Right lung (tissue), 10 donors: ENCODE data around the gene HYLS1. TPM values are rescaled to one million over a fixed set of nuclear protein-coding genes. Genes with fewer than 3 reads are reported as not detected.
"Not testable (repeated sequence)": the region's sequence is repeated elsewhere in the genome, so short reads cannot be mapped to it uniquely, and the experiment has no call there.

ENCODE experiments used
- DNase-seq, 2 donors: peaks; one replicate each; pipeline ENCODE4 v3.0.0-alpha.2; 2013
- long read RNA-seq, 8 donors: transcript quantifications; one replicate each; lab custom pipeline, GENCODE V29; 2026
- polyA plus RNA-seq, 5 donors: library from polyadenylated mRNA; unstranded; fragments of 120-200 nt; gene quantifications; one replicate each; pipeline versions ENCODE4 v1.2.1 to v1.2.3, GENCODE V29; 2013; ENCODE audit warnings: inconsistent platforms in 1 of 5, low replicate concordance in 1 of 5; ENCODE audit not compliant: insufficient read length in 5 of 5, insufficient read depth in 1 of 5

Gene HYLS1
- 10 to 100 TPM in 4 of 5 donors, 1 to 10 TPM in 1; 8.8 to 17.9 (median 10.7) TPM for polyA plus RNA-seq
- long read RNA-seq, donor 1, transcript HYLS1-202 (3 exons, 2,061 nt) = major isoform, 5 of 12 reads
- long read RNA-seq, donor 1, partial matches to known transcripts = 7 of 12 reads
- long read RNA-seq, donor 1, other reads (novel, unspliced or antisense) = 0 of 12 reads
- long read RNA-seq, donor 2, partial matches to known transcripts = 0 of 2 reads
- long read RNA-seq, donor 2, other reads (novel, unspliced or antisense) = 0 of 2 reads
- long read RNA-seq, donor 3, partial matches to known transcripts = 6 of 18 reads
- long read RNA-seq, donor 3, other reads (novel, unspliced or antisense) = 11 of 18 reads
- long read RNA-seq, donor 4, partial matches to known transcripts = 0 of 1 reads
- long read RNA-seq, donor 4, other reads (novel, unspliced or antisense) = 0 of 1 reads
- long read RNA-seq, donor 5, transcript HYLS1-202 (3 exons, 2,061 nt) = major isoform, 9 of 43 reads
- long read RNA-seq, donor 5, partial matches to known transcripts = 34 of 43 reads
- long read RNA-seq, donor 5, other reads (novel, unspliced or antisense) = 0 of 43 reads
- long read RNA-seq, donor 6, partial matches to known transcripts = 7 of 11 reads
- long read RNA-seq, donor 6, other reads (novel, unspliced or antisense) = 0 of 11 reads
- long read RNA-seq, donor 7, partial matches to known transcripts = 0 of 2 reads
- long read RNA-seq, donor 7, other reads (novel, unspliced or antisense) = 0 of 2 reads
- long read RNA-seq, donor 8 = 0 reads

GRCh38 chr11:125887373-125888324, at the start of gene HYLS1:
HYLS1 (plus strand) TSS chr11:125887668; CDS start chr11:125899369, 11,701 bp downstream.
- DNase-seq = peak; percentile 93

- DNase-seq = no peak
These were observed 45.0 kb upstream of the HYLS1 start for GRCh38 chr11:125842321-125842948.

GRCh38 chr11:125846188-125846587, 41.3 kb upstream of the HYLS1 start:
- no peak for DNase-seq

GRCh38 chr11:125857670-125858069, 29.8 kb upstream of the HYLS1 start:
- DNase-seq = not testable (repeated sequence)

- DNase-seq = not testable (repeated sequence)
These were observed 24.7 kb upstream of the HYLS1 start for GRCh38 chr11:125862786-125863185.

GRCh38 chr11:125865354-125865753, 22.1 kb upstream of the HYLS1 start:
- DNase-seq = not testable (repeated sequence)

GRCh38 chr11:125869521-125869920, 17.9 kb upstream of the HYLS1 start:
- DNase-seq = no peak

- no peak for DNase-seq
These were observed 15.9 kb upstream of the HYLS1 start for GRCh38 chr11:125871391-125872137.

GRCh38 chr11:125872138-125872491, 15.4 kb upstream of the HYLS1 start:
- DNase-seq = no peak

- no peak for DNase-seq
These were observed 13.4 kb upstream of the HYLS1 start for GRCh38 chr11:125873881-125874555.

- DNase-seq = peak; percentile 56 to 65
These were observed 12.8 kb upstream of the HYLS1 start for GRCh38 chr11:125874556-125875124.

- DNase-seq = no peak
These were observed 6.2 kb upstream of the HYLS1 start for GRCh38 chr11:125881291-125881690.

GRCh38 chr11:125883375-125883774, 4.1 kb upstream of the HYLS1 start:
- no peak for DNase-seq

GRCh38 chr11:125886997-125887372, 483 bp upstream of the HYLS1 start:
- no peak for DNase-seq

GRCh38 chr11:125890447-125891100, 3.1 kb downstream of the HYLS1 start:
- no peak for DNase-seq

GRCh38 chr11:125892071-125892470, 4.6 kb downstream of the HYLS1 start:
- no peak for DNase-seq

- no peak for DNase-seq
These were observed 5.5 kb downstream of the HYLS1 start for GRCh38 chr11:125892994-125893393.

GRCh38 chr11:125901872-125902271, 14.4 kb downstream of the HYLS1 start:
- DNase-seq = no peak
